Breast epithelium (tissue), 3 donors: ENCODE measurements around the gene SEZ6L.

Experiments
- POLR2AphosphoS5 ChIP-seq, 3 donors: sonication (generic); formaldehyde crosslinking; IDR thresholded peaks; one replicate each; pipeline ENCODE4 v1.6.1; 2017; ENCODE audit warnings: antibody characterized with exemption in 3 of 3
- TF ChIP-seq, protein P1 (sequence below), 3 donors: fragments of 450-650 bp; IDR thresholded peaks; one replicate each; pipeline ENCODE4 v1.5.1; 2016 to 2017; ENCODE audit warnings: antibody characterized with exemption in 3 of 3, mild to moderate bottlenecking in 3 of 3, moderate library complexity in 3 of 3

DNA sequence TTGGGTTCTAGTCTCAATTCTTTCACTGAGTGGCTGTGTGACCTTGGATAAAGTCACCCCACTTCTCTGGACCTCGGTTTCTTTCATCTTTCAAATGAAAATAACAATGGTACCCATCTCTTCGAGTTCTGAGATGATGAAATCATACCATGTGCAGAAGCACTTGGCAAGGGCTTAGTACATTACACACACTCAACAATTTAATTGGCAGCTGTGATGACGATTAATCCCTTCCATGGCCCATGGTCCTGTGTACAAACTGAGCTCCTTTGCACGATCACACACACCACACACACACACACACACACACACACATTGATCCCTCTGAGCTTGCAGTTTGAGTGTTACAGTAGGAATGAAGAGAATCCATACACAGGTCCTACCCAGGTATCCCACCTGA lies 156.4 kb downstream of the SEZ6L start:
- TF ChIP-seq, protein P1, sequence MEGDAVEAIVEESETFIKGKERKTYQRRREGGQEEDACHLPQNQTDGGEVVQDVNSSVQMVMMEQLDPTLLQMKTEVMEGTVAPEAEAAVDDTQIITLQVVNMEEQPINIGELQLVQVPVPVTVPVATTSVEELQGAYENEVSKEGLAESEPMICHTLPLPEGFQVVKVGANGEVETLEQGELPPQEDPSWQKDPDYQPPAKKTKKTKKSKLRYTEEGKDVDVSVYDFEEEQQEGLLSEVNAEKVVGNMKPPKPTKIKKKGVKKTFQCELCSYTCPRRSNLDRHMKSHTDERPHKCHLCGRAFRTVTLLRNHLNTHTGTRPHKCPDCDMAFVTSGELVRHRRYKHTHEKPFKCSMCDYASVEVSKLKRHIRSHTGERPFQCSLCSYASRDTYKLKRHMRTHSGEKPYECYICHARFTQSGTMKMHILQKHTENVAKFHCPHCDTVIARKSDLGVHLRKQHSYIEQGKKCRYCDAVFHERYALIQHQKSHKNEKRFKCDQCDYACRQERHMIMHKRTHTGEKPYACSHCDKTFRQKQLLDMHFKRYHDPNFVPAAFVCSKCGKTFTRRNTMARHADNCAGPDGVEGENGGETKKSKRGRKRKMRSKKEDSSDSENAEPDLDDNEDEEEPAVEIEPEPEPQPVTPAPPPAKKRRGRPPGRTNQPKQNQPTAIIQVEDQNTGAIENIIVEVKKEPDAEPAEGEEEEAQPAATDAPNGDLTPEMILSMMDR (IDR thresholded peaks at IDR 0.05) = no peak
- TF ChIP-seq POLR2AphosphoS5 (IDR thresholded peaks at IDR 0.05) = no peak
